HepG2 (cell line): Measurements from ENCODE around the gene WDR18. TPM values are rescaled to one million over a fixed set of nuclear protein-coding genes. Genes with fewer than 3 reads are reported as not detected.

Source experiments
- ELF1 ChIP-seq: sonication (generic); formaldehyde crosslinking; IDR thresholded peaks from 2 replicates; pipeline ENCODE4 v1.4.0; 2020; ENCODE audit warnings: missing genetic modification reagents
- HNRNPL ChIP-seq: fragments of 200-400 bp; formaldehyde crosslinking; IDR thresholded peaks from 2 replicates; pipeline ENCODE4 v1.6.1; 2017; ENCODE audit warnings: mild to moderate bottlenecking, low read depth, low read length
- PRPF4 ChIP-seq: fragments of 200-400 bp; formaldehyde crosslinking; IDR thresholded peaks from 2 replicates; pipeline ENCODE4 v1.6.1; 2016; ENCODE audit warnings: low read length, low read depth; ENCODE audit not compliant: poor library complexity, severe bottlenecking
- SIN3A ChIP-seq: IDR thresholded peaks from 2 replicates; pipeline ENCODE4 v1.6.1; 2011; ENCODE audit warnings: low read depth, mild to moderate bottlenecking, control low read depth, low read length, borderline replicate concordance
- TRIM24 ChIP-seq: sonication (generic); formaldehyde crosslinking; IDR thresholded peaks from 2 replicates; pipeline ENCODE4 v1.8.0; 2022; ENCODE audit warnings: mild to moderate bottlenecking, missing genetic modification reagents
- XRCC5 ChIP-seq: fragments of 200-400 bp; formaldehyde crosslinking; optimal IDR thresholded peaks from 2 replicates; pipeline ENCODE3; 2017; ENCODE audit warnings: mild to moderate bottlenecking, low read length
- ZFP1 ChIP-seq: IDR thresholded peaks from 2 replicates; pipeline ENCODE4 v1.6.1; 2016
- ZKSCAN1 ChIP-seq: fragments of 150-350 bp; IDR thresholded peaks from 2 replicates; pipeline ENCODE4 v1.6.1; 2014; ENCODE audit warnings: low read length
- ZNF207 ChIP-seq: fragments of 450-650 bp; IDR thresholded peaks from 2 replicates; pipeline ENCODE4 v1.6.1; 2016; ENCODE audit warnings: antibody characterized with exemption, borderline replicate concordance
- ZNF234 ChIP-seq: sonication (generic); formaldehyde crosslinking; conservative IDR thresholded peaks from 2 replicates; pipeline ENCODE4 v1.5.1; 2020; ENCODE audit warnings: mild to moderate bottlenecking, missing genetic modification reagents
- ZNF501 ChIP-seq: sonication (generic); formaldehyde crosslinking; IDR thresholded peaks from 2 replicates; pipeline ENCODE4 v1.5.1; 2020; ENCODE audit warnings: mild to moderate bottlenecking, moderate library complexity, missing genetic modification reagents
- ZNF713 ChIP-seq: sonication (generic); formaldehyde crosslinking; IDR thresholded peaks from 2 replicates; pipeline ENCODE4 v1.4.0; 2020; ENCODE audit warnings: mild to moderate bottlenecking, missing genetic modification reagents
- ZNF83 ChIP-seq: sonication (generic); formaldehyde crosslinking; IDR thresholded peaks from 2 replicates; pipeline ENCODE4 v1.4.0; 2020; ENCODE audit warnings: missing genetic modification reagents, mild to moderate bottlenecking, borderline replicate concordance
- polyA plus RNA-seq, 8 experiments: library from polyadenylated mRNA; depleted of rRNA in 3 of 8; stranded (reverse) in 7 of 8; unstranded in 1 of 8; fragments of >200 nt; fragmentation: Illumina TruSeq in 4 of 8; extraction: Trizol in 4 of 8; gene quantifications; 2 replicates each; pipeline versions ENCODE4 v1.2.1 to v1.2.3, GENCODE V29; 2011 to 2016; ENCODE audit warnings: low read depth in 4 of 8, missing spikeins in 1 of 8, mixed read lengths in 1 of 8; ENCODE audit not compliant: insufficient read depth in 1 of 8
- total RNA-seq, 5 experiments: library from RNA; depleted of rRNA; stranded (reverse); fragments of >200 nt; fragmentation: Illumina TruSeq; extraction: Trizol; gene quantifications; 2 replicates each; pipeline ENCODE4 v1.2.3, GENCODE V29; 2016; ENCODE audit warnings: low read depth in 1 of 5
- TF ChIP-seq, protein P1 (sequence below): sonication (generic); formaldehyde crosslinking; IDR thresholded peaks from 2 replicates; pipeline ENCODE4 v1.4.0; 2020; ENCODE audit warnings: mild to moderate bottlenecking, missing genetic modification reagents
- TF ChIP-seq, protein P2 (sequence below): IDR thresholded peaks from 2 replicates; pipeline ENCODE4 v1.6.1; 2016; ENCODE audit warnings: low read depth, control low read depth
- TF ChIP-seq, protein P3 (sequence below): IDR thresholded peaks from 2 replicates; pipeline ENCODE4 v1.6.1; 2016; ENCODE audit warnings: low read depth, borderline replicate concordance
- TF ChIP-seq, protein P4 (sequence below): sonication (generic); formaldehyde crosslinking; IDR thresholded peaks from 2 replicates; pipeline ENCODE4 v1.4.0; 2020; ENCODE audit warnings: missing genetic modification reagents
- TF ChIP-seq, protein P5 (sequence below): sonication (generic); formaldehyde crosslinking; IDR thresholded peaks from 2 replicates; pipeline ENCODE4 v1.5.0; 2020; ENCODE audit warnings: mild to moderate bottlenecking, missing genetic modification reagents
- TF ChIP-seq, protein P6 (sequence below): sonication (generic); formaldehyde crosslinking; IDR thresholded peaks from 2 replicates; pipeline ENCODE4 v1.4.0; 2020; ENCODE audit warnings: missing genetic modification reagents, borderline replicate concordance

WDR18 gene
- total and polyA plus RNA-seq, 2 of the 13 experiments (the other 11 are each of a cell fraction or from before 2014, with no cell fraction given) = 36.4 to 47.6 TPM

DNA sequence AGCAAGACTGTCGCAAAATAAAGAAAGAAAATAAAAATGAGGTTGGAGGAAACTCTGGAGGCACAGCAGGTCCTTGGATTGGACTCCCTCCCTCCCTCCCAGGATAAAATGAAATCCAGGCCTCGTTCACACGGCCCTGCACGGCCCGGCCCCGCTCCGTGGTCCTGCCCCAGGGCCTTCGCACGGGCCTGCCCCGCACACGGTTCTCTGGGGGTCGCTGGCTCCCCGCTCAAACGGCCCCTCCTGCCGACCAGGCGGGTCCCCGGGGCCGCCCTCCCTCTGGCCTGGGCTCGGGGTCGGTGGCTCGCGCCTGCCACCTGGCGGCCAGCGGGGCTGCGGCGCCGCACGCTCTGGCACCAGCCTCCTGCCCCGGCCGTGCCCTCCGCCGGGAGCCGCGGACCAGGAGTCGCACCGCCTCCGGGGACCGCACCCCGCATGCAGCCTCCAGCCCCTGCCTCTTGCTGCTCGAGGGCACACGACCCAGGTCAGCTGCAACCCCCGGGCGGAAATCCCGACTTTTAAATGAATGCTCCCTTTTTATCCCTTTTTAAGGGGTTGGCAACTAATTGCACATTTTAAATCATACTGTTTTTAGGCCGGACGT lies 1.5 kb upstream of the WDR18 start (continued):
- TF ChIP-seq, protein P1, sequence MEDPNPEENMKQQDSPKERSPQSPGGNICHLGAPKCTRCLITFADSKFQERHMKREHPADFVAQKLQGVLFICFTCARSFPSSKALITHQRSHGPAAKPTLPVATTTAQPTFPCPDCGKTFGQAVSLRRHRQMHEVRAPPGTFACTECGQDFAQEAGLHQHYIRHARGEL = no peak
- TF ChIP-seq HNRNPL (0 out of 2 replicates have a peak, but pooled peaks have one; percentile 27), PRPF4 (no peak), ZNF234 (CRISPR knock-in tag) (no peak), ELF1 (no peak), SIN3A (no peak), XRCC5 (peak; percentile 69), ZFP1 (CRISPR knock-in tag) (no peak), ZNF713 (no peak), ZNF207 (no peak), ZNF501 (no peak), TRIM24 (CRISPR knock-in tag) (no peak), ZKSCAN1 (no peak), ZNF83 (CRISPR knock-in tag) (no peak)
- TF ChIP-seq, protein P2, sequence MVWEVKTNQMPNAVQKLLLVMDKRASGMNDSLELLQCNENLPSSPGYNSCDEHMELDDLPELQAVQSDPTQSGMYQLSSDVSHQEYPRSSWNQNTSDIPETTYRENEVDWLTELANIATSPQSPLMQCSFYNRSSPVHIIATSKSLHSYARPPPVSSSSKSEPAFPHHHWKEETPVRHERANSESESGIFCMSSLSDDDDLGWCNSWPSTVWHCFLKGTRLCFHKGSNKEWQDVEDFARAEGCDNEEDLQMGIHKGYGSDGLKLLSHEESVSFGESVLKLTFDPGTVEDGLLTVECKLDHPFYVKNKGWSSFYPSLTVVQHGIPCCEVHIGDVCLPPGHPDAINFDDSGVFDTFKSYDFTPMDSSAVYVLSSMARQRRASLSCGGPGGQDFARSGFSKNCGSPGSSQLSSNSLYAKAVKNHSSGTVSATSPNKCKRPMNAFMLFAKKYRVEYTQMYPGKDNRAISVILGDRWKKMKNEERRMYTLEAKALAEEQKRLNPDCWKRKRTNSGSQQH (CRISPR knock-in tag) = peak; percentile 87
- TF ChIP-seq, protein P3, sequence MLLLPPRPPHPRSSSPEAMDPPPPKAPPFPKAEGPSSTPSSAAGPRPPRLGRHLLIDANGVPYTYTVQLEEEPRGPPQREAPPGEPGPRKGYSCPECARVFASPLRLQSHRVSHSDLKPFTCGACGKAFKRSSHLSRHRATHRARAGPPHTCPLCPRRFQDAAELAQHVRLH (CRISPR knock-in tag) = no peak
- TF ChIP-seq, protein P4, sequence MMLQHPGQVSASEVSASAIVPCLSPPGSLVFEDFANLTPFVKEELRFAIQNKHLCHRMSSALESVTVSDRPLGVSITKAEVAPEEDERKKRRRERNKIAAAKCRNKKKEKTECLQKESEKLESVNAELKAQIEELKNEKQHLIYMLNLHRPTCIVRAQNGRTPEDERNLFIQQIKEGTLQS (CRISPR knock-in tag) = no peak
- TF ChIP-seq, protein P5, sequence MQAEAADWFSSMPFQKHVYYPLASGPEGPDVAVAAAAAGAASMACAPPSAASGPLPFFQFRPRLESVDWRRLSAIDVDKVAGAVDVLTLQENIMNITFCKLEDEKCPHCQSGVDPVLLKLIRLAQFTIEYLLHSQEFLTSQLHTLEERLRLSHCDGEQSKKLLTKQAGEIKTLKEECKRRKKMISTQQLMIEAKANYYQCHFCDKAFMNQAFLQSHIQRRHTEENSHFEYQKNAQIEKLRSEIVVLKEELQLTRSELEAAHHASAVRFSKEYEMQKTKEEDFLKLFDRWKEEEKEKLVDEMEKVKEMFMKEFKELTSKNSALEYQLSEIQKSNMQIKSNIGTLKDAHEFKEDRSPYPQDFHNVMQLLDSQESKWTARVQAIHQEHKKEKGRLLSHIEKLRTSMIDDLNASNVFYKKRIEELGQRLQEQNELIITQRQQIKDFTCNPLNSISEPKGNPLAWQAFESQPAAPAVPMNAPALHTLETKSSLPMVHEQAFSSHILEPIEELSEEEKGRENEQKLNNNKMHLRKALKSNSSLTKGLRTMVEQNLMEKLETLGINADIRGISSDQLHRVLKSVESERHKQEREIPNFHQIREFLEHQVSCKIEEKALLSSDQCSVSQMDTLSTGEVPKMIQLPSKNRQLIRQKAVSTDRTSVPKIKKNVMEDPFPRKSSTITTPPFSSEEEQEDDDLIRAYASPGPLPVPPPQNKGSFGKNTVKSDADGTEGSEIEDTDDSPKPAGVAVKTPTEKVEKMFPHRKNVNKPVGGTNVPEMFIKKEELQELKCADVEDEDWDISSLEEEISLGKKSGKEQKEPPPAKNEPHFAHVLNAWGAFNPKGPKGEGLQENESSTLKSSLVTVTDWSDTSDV (CRISPR knock-in tag) = no peak; the same call in 1 of the 2 replicates
- TF ChIP-seq, protein P6, sequence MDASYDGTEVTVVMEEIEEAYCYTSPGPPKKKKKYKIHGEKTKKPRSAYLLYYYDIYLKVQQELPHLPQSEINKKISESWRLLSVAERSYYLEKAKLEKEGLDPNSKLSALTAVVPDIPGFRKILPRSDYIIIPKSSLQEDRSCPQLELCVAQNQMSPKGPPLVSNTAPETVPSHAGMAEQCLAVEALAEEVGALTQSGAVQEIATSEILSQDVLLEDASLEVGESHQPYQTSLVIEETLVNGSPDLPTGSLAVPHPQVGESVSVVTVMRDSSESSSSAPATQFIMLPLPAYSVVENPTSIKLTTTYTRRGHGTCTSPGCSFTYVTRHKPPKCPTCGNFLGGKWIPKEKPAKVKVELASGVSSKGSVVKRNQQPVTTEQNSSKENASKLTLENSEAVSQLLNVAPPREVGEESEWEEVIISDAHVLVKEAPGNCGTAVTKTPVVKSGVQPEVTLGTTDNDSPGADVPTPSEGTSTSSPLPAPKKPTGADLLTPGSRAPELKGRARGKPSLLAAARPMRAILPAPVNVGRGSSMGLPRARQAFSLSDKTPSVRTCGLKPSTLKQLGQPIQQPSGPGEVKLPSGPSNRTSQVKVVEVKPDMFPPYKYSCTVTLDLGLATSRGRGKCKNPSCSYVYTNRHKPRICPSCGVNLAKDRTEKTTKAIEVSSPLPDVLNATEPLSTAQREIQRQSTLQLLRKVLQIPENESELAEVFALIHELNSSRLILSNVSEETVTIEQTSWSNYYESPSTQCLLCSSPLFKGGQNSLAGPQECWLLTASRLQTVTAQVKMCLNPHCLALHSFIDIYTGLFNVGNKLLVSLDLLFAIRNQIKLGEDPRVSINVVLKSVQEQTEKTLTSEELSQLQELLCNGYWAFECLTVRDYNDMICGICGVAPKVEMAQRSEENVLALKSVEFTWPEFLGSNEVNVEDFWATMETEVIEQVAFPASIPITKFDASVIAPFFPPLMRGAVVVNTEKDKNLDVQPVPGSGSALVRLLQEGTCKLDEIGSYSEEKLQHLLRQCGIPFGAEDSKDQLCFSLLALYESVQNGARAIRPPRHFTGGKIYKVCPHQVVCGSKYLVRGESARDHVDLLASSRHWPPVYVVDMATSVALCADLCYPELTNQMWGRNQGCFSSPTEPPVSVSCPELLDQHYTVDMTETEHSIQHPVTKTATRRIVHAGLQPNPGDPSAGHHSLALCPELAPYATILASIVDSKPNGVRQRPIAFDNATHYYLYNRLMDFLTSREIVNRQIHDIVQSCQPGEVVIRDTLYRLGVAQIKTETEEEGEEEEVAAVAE (CRISPR knock-in tag) = no peak
